ENCODE measurements around the gene SPRED2. TPM values are rescaled to one million over a fixed set of nuclear protein-coding genes. Genes with fewer than 3 reads are reported as not detected.

Gene SPRED2
- total and polyA plus RNA-seq, 8 donors: 6.4 to 23.3 (median 11.5) TPM

DNA sequence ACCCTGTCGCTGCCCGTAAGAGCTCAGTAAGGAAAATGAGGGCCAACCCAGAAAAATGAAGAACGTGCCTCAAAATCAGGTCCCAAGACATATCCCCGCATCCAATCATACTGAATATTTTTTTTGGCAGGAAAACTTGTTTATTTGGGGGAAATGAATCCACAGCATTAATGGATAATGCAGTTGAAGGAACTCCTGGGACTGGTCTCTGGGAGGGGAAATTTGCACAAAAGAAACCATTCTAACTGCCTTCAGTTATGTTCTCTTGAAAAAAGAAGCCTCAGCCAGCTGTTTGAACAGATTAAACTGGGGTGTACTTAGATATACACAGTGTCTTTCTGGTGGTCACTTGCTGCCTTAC, 61.3 kb downstream of the SPRED2 start:
- TF ChIP-seq, protein P1, sequence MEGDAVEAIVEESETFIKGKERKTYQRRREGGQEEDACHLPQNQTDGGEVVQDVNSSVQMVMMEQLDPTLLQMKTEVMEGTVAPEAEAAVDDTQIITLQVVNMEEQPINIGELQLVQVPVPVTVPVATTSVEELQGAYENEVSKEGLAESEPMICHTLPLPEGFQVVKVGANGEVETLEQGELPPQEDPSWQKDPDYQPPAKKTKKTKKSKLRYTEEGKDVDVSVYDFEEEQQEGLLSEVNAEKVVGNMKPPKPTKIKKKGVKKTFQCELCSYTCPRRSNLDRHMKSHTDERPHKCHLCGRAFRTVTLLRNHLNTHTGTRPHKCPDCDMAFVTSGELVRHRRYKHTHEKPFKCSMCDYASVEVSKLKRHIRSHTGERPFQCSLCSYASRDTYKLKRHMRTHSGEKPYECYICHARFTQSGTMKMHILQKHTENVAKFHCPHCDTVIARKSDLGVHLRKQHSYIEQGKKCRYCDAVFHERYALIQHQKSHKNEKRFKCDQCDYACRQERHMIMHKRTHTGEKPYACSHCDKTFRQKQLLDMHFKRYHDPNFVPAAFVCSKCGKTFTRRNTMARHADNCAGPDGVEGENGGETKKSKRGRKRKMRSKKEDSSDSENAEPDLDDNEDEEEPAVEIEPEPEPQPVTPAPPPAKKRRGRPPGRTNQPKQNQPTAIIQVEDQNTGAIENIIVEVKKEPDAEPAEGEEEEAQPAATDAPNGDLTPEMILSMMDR (IDR thresholded peaks at IDR 0.05): no peak
- TF ChIP-seq POLR2A (IDR thresholded peaks at IDR 0.05) (no peak), POLR2AphosphoS5 (IDR thresholded peaks at IDR 0.05) (no peak), EP300 (IDR thresholded peaks at IDR 0.05) (no peak)
- 71 to 88% (median 74%) methylated on average over 4 of the region's 4 CpGs for WGBS, 5 donors
- Histone ChIP-seq H3K27me3 (no peaks in the 10 kb centered on the region), H3K9me3 (no peaks in the 10 kb centered on the region), H3K27ac (peak overlapping the region in 4 of 5 donors; percentile 26 to 73 (median 56)), H3K4me3 (no peak overlapping the region), H3K36me3 (no peaks in the 10 kb centered on the region), H3K4me1 (peaks cover 31 to 69% (median 58%) of the 10 kb centered on the region in 4 donors)
- peak in 1 of 2 donors; percentile 47 for DNase-seq
- intact Hi-C loops (cut with DNase I; ENCODE audit: low total_unique reads): no loop called here

DNA sequence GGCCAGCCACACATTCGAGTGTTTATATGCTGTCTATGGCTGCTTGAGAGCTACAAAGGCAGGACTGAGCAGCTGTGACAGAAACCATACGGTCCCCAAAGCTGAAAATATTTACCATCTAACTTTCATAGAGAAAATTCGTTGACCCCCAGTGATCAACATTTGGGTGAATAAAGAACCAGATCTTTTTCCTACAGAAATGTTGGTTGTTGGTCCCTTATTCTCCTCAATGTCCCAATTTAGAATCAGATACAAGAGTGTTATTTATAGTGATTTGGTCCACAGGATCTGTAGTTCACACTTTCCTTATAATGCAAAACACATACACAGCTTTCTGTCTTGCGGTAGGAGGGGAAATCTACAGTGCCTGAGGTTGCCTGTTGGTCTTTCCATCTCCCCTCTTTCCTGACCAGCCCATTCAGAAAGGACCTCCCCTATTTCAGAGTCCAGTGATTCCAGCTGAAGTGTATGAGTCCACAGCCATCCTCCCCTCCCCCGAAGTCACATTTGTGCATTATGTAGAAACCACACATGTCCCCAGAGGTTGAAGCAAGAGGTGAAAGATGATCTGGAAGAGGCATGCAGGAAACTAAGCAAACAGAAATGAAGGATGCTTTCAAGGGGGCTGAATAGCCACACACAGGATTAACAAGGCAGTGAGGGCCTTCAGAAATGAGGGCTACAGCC, 61.9 kb downstream of the SPRED2 start:
- H3K27ac ChIP-seq: peak overlapping the region in 3 of 5 donors; percentile 52 to 73 (median 59)
- WGBS, 5 donors: 71 to 83% (median 78%) methylated on average over 5 of the region's 5 CpGs
- H3K9me3 ChIP-seq: no peaks in the 10 kb centered on the region
- no peaks in the 10 kb centered on the region for H3K36me3 ChIP-seq
- H3K4me1 ChIP-seq: peaks cover 34 to 74% (median 63%) of the 10 kb centered on the region in 4 donors
- no peak overlapping the region for H3K4me3 ChIP-seq
- peak in 1 of 2 donors; percentile 63 for DNase-seq
- intact Hi-C loops (cut with DNase I; ENCODE audit: low total_unique reads): no loop called here
- TF ChIP-seq POLR2A (IDR thresholded peaks at IDR 0.05): no peak
- no peak for TF ChIP-seq POLR2AphosphoS5 (IDR thresholded peaks at IDR 0.05)
- TF ChIP-seq EP300 (IDR thresholded peaks at IDR 0.05): no peak
- TF ChIP-seq, protein P1 (IDR thresholded peaks at IDR 0.05): no peak
- H3K27me3 ChIP-seq: no peaks in the 10 kb centered on the region

DNA sequence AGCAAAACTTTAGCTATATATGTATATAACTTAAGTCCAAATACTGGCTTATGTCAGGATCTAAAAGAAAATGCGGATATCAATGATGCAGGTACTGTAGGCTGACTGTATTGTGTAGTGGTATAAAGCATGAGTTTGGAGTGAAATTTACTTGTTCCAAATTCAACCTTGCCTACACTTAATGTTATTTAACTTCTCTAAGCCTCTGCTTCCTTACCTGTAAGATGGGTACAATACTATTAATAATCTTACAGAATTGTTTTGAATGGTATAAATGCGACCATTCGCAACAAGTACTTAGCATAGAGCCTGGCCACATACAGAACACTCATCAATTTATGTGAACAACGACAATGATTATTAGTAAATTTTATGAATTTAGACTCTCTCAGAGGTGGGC, 62.4 kb downstream of the SPRED2 start:
- H3K4me1 ChIP-seq: peaks cover 34 to 75% (median 63%) of the 10 kb centered on the region in 4 donors
- H3K9me3 ChIP-seq: no peaks in the 10 kb centered on the region
- H3K27ac ChIP-seq: no peak overlapping the region
- no peaks in the 10 kb centered on the region for H3K36me3 ChIP-seq
- H3K27me3 ChIP-seq: no peaks in the 10 kb centered on the region
- intact Hi-C loops (cut with DNase I; ENCODE audit: low total_unique reads): no loop called here
- TF ChIP-seq POLR2A (IDR thresholded peaks at IDR 0.05): no peak
- TF ChIP-seq, protein P1 (IDR thresholded peaks at IDR 0.05): no peak
- no peak for TF ChIP-seq POLR2AphosphoS5 (IDR thresholded peaks at IDR 0.05)
- TF ChIP-seq EP300 (IDR thresholded peaks at IDR 0.05): no peak
- whole genome bisulfite sequencing, 5 donors: 83 to 95% (median 88%) methylated on average over 4 of the region's 4 CpGs
- no peak overlapping the region for H3K4me3 ChIP-seq
- DNase-seq: no peak

DNA sequence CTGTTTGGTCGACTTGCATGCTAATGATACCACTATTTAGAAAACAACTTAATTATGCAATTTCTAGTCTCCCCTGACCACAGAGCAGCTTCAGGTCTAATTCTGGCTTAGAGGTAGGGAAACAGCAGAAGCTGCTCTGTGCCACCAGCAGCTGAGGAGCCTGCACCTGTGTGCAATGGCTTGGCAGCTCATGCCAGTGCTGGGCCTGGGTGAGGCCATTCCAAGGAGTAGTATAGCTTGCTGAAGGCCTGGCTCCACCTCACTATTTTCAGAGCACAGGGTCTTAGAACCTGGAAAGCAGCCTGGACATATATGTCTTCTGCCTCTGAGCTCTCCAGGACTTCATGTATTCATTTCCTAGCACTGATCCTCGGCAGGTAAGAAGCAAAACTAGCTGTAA, 62.8 kb downstream of the SPRED2 start:
- no peak for DNase-seq
- Histone ChIP-seq H3K4me3 (no peak overlapping the region), H3K36me3 (no peaks in the 10 kb centered on the region), H3K27me3 (no peaks in the 10 kb centered on the region), H3K27ac (no peak overlapping the region), H3K4me1 (peaks cover 32 to 75% (median 61%) of the 10 kb centered on the region in 4 donors), H3K9me3 (no peaks in the 10 kb centered on the region)
- intact Hi-C loops (cut with DNase I; ENCODE audit: low total_unique reads): no loop called here
- TF ChIP-seq POLR2A (IDR thresholded peaks at IDR 0.05) (no peak), POLR2AphosphoS5 (IDR thresholded peaks at IDR 0.05) (no peak), EP300 (IDR thresholded peaks at IDR 0.05) (no peak)
- TF ChIP-seq, protein P1 (IDR thresholded peaks at IDR 0.05): no peak
- 82 to 89% (median 84%) methylated on average over 2 of the region's 2 CpGs for WGBS, 5 donors

Data from stomach (tissue), 9 donors.